Suprapubic skin (tissue), 4 donors: ENCODE data around the gene ZNF740. TPM values are rescaled to one million over a fixed set of nuclear protein-coding genes. Genes with fewer than 3 reads are reported as not detected.
A peak's percentile ranks its signal among the peaks of the same experiment; 100 is the strongest.

Experiments used
- DNase-seq, 2 donors: peaks; one replicate each; pipeline ENCODE4 v3.0.0-alpha.2; 2019; ENCODE audit warnings: low spot score in 2 of 2
- H3K27ac ChIP-seq: fragments of 200-600 bp; sonication (generic); one replicate; pipeline ENCODE4 v1.5.1; 2019
- H3K27me3 ChIP-seq: fragments of 200-600 bp; sonication (generic); one replicate; pipeline ENCODE4 v1.5.1; 2019
- H3K36me3 ChIP-seq: fragments of 200-600 bp; sonication (generic); one replicate; pipeline ENCODE4 v1.5.1; 2019
- H3K4me1 ChIP-seq: fragments of 200-600 bp; sonication (generic); one replicate; pipeline ENCODE4 v1.5.1; 2019
- H3K4me3 ChIP-seq: fragments of 200-600 bp; sonication (generic); one replicate; pipeline ENCODE4 v1.5.1; 2019; ENCODE audit warnings: mild to moderate bottlenecking
- H3K9me3 ChIP-seq: fragments of 200-600 bp; sonication (generic); one replicate; pipeline ENCODE4 v1.5.1; 2019
- EP300 ChIP-seq: sonication (generic); formaldehyde crosslinking; IDR thresholded peaks from one replicate; pipeline ENCODE4 v1.6.1; 2017; ENCODE audit warnings: antibody characterized with exemption
- POLR2A ChIP-seq, 2 donors: fragments of 450-650 bp; IDR thresholded peaks; one replicate each; pipeline ENCODE4 v1.6.1; 2017; ENCODE audit warnings: antibody characterized with exemption in 2 of 2, mild to moderate bottlenecking in 2 of 2, moderate library complexity in 2 of 2
- POLR2AphosphoS5 ChIP-seq, 3 donors: sonication (generic); formaldehyde crosslinking; IDR thresholded peaks; one replicate each; pipeline ENCODE4 v1.6.1; 2017; ENCODE audit warnings: antibody characterized with exemption in 3 of 3
- WGBS: methylation state at CpG from one replicate; pipeline ENCODE4 v1.1.5; 2018; 5-methylcytosine and 5-hydroxymethylcytosine counted together
- total RNA-seq, 4 donors: library from RNA; depleted of rRNA; stranded (reverse); fragments of >200 nt; gene quantifications; one replicate each; pipeline ENCODE4 v1.1.0, GENCODE V29; 2016
- TF ChIP-seq, protein P1 (sequence below), 2 donors: fragments of 200-600 bp in 1 of 2; fragments of 450-650 bp in 1 of 2; sonication (generic) in 1 of 2; IDR thresholded peaks; one replicate each; pipeline ENCODE4 v1.5.1; 2016 to 2019; ENCODE audit warnings: antibody characterized with exemption in 2 of 2, mild to moderate bottlenecking in 1 of 2, moderate library complexity in 1 of 2

The ZNF740 gene
- total RNA-seq, 4 donors from 2014 or later: 5.9 to 38.9 (median 15.2) TPM

DNA sequence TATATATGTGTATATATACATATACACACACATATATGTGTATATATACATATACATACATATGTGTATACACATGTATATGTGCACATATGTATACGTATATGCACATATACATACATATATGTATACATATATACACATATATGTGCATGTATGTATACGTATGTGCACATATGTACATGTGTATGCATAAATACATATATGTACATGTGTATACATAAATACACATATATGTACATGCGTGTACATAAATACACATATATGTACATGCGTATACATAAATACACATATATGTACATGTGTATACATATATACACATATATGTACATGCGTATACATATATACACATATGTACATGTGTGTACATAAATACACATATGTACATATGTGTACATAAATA is 33.3 kb upstream of the ZNF740 start:
- 92% methylated on average over 5 of the region's 5 CpGs for WGBS
- H3K9me3 ChIP-seq: no peaks in the 10 kb centered on the region
- H3K4me1 ChIP-seq: no peaks in the 10 kb centered on the region
- H3K4me3 ChIP-seq: no peak overlapping the region
- TF ChIP-seq EP300 (no peak), POLR2A (IDR thresholded peaks at IDR 0.05) (no peak), POLR2AphosphoS5 (IDR thresholded peaks at IDR 0.05) (no peak)
- TF ChIP-seq, protein P1, sequence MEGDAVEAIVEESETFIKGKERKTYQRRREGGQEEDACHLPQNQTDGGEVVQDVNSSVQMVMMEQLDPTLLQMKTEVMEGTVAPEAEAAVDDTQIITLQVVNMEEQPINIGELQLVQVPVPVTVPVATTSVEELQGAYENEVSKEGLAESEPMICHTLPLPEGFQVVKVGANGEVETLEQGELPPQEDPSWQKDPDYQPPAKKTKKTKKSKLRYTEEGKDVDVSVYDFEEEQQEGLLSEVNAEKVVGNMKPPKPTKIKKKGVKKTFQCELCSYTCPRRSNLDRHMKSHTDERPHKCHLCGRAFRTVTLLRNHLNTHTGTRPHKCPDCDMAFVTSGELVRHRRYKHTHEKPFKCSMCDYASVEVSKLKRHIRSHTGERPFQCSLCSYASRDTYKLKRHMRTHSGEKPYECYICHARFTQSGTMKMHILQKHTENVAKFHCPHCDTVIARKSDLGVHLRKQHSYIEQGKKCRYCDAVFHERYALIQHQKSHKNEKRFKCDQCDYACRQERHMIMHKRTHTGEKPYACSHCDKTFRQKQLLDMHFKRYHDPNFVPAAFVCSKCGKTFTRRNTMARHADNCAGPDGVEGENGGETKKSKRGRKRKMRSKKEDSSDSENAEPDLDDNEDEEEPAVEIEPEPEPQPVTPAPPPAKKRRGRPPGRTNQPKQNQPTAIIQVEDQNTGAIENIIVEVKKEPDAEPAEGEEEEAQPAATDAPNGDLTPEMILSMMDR (IDR thresholded peaks at IDR 0.05): no peak
- H3K27ac ChIP-seq: no peak overlapping the region
- no peak for DNase-seq
- no peaks in the 10 kb centered on the region for H3K27me3 ChIP-seq
- H3K36me3 ChIP-seq: no peaks in the 10 kb centered on the region

DNA sequence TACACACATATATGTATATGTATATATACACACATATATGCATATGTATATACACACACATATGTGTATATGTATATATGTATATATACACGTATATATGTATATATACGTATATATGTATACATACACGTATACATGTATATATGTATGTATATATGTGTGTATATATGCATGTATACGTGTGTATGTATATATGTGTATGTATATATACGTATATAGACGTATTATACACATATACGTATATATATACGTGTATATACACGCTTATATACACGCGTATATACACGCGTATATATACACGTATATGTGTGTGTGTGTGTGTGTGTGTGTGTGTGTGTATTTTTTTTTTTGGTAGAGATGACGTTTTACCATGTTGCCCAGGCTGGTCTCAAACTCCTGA is 32.9 kb upstream of the ZNF740 start:
- Histone ChIP-seq H3K27me3 (no peaks in the 10 kb centered on the region), H3K9me3 (no peaks in the 10 kb centered on the region), H3K36me3 (no peaks in the 10 kb centered on the region), H3K4me3 (no peak overlapping the region), H3K4me1 (no peaks in the 10 kb centered on the region), H3K27ac (no peak overlapping the region)
- TF ChIP-seq, protein P1 (IDR thresholded peaks at IDR 0.05): no peak
- TF ChIP-seq POLR2A (IDR thresholded peaks at IDR 0.05) (no peak), POLR2AphosphoS5 (IDR thresholded peaks at IDR 0.05) (no peak), EP300 (no peak)
- 91% methylated on average over 15 of the region's 15 CpGs for WGBS
- DNase-seq: no peak

DNA sequence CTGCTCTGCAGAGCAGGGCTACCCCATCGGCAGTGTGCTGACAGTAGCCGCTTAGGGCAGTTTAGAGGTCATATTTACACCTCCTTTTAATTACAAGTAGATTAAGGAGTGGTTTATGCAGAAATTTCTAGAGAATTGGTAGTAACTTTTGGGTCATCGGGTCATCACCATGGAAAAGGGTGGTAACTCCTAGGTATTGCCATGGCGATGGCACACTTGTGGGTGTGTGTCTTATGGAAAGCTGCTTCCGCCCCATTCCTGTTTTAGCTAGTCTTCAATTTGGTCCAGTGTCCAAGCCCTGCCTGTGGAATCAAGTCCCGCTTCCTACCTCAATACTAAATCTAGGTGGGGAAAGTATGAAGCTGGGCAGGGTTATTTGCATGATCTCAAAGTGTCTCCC is 29.5 kb upstream of the ZNF740 start:
- DNase-seq: no peak
- Histone ChIP-seq H3K36me3 (no peaks in the 10 kb centered on the region), H3K27me3 (no peaks in the 10 kb centered on the region), H3K4me3 (no peak overlapping the region), H3K27ac (no peak overlapping the region), H3K9me3 (no peaks in the 10 kb centered on the region), H3K4me1 (no peaks in the 10 kb centered on the region)
- 80% methylated on average over 6 of the region's 6 CpGs for WGBS
- TF ChIP-seq POLR2AphosphoS5 (IDR thresholded peaks at IDR 0.05): no peak
- TF ChIP-seq EP300: no peak
- TF ChIP-seq, protein P1 (IDR thresholded peaks at IDR 0.05): no peak
- no peak for TF ChIP-seq POLR2A (IDR thresholded peaks at IDR 0.05)

DNA sequence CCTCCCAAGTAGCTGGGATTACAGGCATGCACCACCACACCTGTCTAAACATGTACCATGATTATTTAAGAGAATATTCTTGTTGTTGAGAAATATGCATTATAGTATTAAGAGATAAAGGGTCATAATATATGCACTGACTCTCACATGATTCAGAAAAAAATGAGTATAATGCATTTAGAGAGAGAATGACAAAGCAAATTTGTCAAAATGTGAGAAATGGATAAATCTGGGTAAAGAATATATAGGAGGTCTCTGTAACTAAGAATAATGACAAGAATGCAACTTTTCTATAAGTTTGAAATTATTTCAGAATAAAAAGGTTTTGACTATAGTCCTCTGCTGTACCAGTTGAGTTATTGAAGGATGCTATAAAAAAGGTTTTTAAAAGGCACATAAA is 28.1 kb upstream of the ZNF740 start:
- Histone ChIP-seq H3K27me3 (no peaks in the 10 kb centered on the region), H3K4me1 (no peaks in the 10 kb centered on the region), H3K9me3 (no peaks in the 10 kb centered on the region), H3K36me3 (no peaks in the 10 kb centered on the region), H3K27ac (no peak overlapping the region), H3K4me3 (no peak overlapping the region)
- TF ChIP-seq EP300: no peak
- TF ChIP-seq POLR2A (IDR thresholded peaks at IDR 0.05): no peak
- TF ChIP-seq, protein P1 (IDR thresholded peaks at IDR 0.05): no peak
- TF ChIP-seq POLR2AphosphoS5 (IDR thresholded peaks at IDR 0.05): no peak
- DNase-seq: no peak

DNA sequence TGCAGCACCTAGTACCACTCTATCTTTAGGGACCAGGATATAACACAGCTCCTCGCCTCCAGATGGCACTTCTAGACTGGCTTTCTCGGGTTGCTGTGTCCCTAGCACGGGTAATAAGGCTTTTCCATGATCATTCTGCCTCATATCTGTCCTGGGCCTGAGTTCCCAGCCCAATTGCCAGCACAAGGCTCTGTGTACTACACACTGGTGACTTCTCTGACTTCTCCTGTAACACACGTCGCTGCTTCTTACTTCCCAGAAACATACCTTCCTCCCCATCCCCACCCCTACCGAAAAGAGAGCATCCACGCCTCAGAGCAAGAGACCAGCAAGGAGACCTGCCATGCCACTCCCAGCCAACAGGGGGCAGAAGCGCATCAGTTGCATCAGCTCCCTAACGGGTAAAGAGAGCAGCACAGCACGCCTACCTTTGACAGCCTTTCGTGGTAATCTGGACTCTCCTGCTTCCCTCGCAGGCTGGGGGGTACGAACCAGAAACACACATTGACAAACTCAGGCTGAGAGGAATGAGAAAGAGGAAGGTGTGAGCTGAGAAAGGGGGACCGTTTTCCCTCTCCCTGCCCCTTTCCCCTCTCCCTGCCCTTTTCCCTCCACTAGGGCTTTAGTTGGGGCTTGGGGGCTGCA is 21.2 kb upstream of the ZNF740 start:
- Histone ChIP-seq H3K4me1 (peaks cover 4% of the 10 kb centered on the region), H3K9me3 (no peaks in the 10 kb centered on the region), H3K4me3 (no peak overlapping the region), H3K27me3 (no peaks in the 10 kb centered on the region), H3K36me3 (peaks cover 7% of the 10 kb centered on the region), H3K27ac (no peak overlapping the region)
- peak; percentile 92 for DNase-seq
- TF ChIP-seq, protein P1 (IDR thresholded peaks at IDR 0.05): peak; percentile 84 to 95
- TF ChIP-seq EP300: no peak
- WGBS: 23% methylated on average over 13 of the region's 14 CpGs
